DOHH2 (cell line): ENCODE measurements around the gene RAPGEF1.

Experiments used
- H3F3A ChIP-seq: fragments of 200-600 bp; sonication (generic), shearing (Covaris generic); 2 replicates; pipeline ENCODE4 v1.6.0; 2016; ENCODE audit warnings: antibody characterized with exemption, mild to moderate bottlenecking; ENCODE audit not compliant: control insufficient read depth, insufficient read depth
- H3K27ac ChIP-seq: fragments of 200-600 bp; sonication (generic); 2 replicates; pipeline ENCODE4 v1.5.1; 2014; ENCODE audit warnings: low read depth, mild to moderate bottlenecking, low read length, moderate library complexity
- H3K27me3 ChIP-seq: fragments of 200-600 bp; sonication (generic); 2 replicates; pipeline ENCODE4 v1.6.1; 2014; ENCODE audit warnings: mild to moderate bottlenecking, low read length, mixed read lengths; ENCODE audit not compliant: control insufficient read depth
- H3K36me3 ChIP-seq: fragments of 200-600 bp; sonication (generic); 2 replicates; pipeline ENCODE4 v1.6.1; 2014; ENCODE audit warnings: mild to moderate bottlenecking, low read length, moderate library complexity, mixed read lengths; ENCODE audit not compliant: control insufficient read depth
- H3K4me1 ChIP-seq: fragments of 200-600 bp; sonication (generic); 2 replicates; pipeline ENCODE4 v1.6.1; 2014; ENCODE audit warnings: mild to moderate bottlenecking, low read length, mixed read lengths; ENCODE audit not compliant: control insufficient read depth
- H3K4me2 ChIP-seq: fragments of 200-600 bp; sonication (generic); 2 replicates; pipeline ENCODE4 v1.6.0; 2014; ENCODE audit warnings: mild to moderate bottlenecking, low read length, moderate library complexity
- H3K4me3 ChIP-seq: fragments of 200-600 bp; sonication (generic); 2 replicates; pipeline ENCODE4 v1.5.1; 2014; ENCODE audit warnings: mild to moderate bottlenecking, low read length, mixed read lengths
- H3K79me2 ChIP-seq: fragments of 200-600 bp; sonication (generic); 2 replicates; pipeline ENCODE4 v1.6.1; 2014; ENCODE audit warnings: mild to moderate bottlenecking, low read length, mixed read lengths; ENCODE audit not compliant: control insufficient read depth
- H3K9me2 ChIP-seq: fragments of 200-600 bp; sonication (generic); replicated peaks from 2 replicates; pipeline ENCODE4 v1.6.1; 2014; ENCODE audit warnings: mild to moderate bottlenecking, low read length, mixed read lengths; ENCODE audit not compliant: control insufficient read depth
- H3K9me3 ChIP-seq: fragments of 200-600 bp; sonication (generic); 2 replicates; pipeline ENCODE4 v1.6.1; 2014; ENCODE audit warnings: antibody characterized with exemption, low read length, mixed read lengths; ENCODE audit not compliant: control insufficient read depth, insufficient read depth
- H4K20me1 ChIP-seq: fragments of 200-600 bp; sonication (generic); 2 replicates; pipeline ENCODE4 v1.6.0; 2014; ENCODE audit warnings: low read depth, mild to moderate bottlenecking, antibody characterized with exemption, low read length, moderate library complexity; ENCODE audit not compliant: control insufficient read depth, insufficient read depth
- EZH2phosphoT487 ChIP-seq: fragments of 200-600 bp; sonication (generic); IDR thresholded peaks from 2 replicates; pipeline ENCODE4 v1.6.1; 2017; ENCODE audit warnings: borderline replicate concordance, mild to moderate bottlenecking, antibody characterized with exemption, low read length, moderate library complexity, mixed read lengths
- TF ChIP-seq, protein P1 (sequence below): fragments of 200-600 bp; sonication (generic); IDR thresholded peaks from one replicate; pipeline ENCODE4 v1.5.1; 2014; ENCODE audit warnings: antibody characterized with exemption, mild to moderate bottlenecking, low read depth, low read length; ENCODE audit not compliant: poor library complexity, severe bottlenecking

Gene RAPGEF1

GRCh38 chr9:131703697-131704096, 36.2 kb downstream of the RAPGEF1 start:
- Histone ChIP-seq H3K36me3 (peaks cover 14% of the 10 kb centered on the region), H3K4me2 (no peak overlapping the region), H3K4me3 (no peak overlapping the region), H3K9me3 (no peaks in the 10 kb centered on the region), H3K4me1 (peaks cover 93% of the 10 kb centered on the region), H3F3A (no peaks in the 10 kb centered on the region), H3K9me2 (no peaks in the 10 kb centered on the region), H4K20me1 (peaks cover 46% of the 10 kb centered on the region), H3K27me3 (no peaks in the 10 kb centered on the region), H3K79me2 (peaks cover 99% of the 10 kb centered on the region), H3K27ac (no peak overlapping the region)
- no peak for TF ChIP-seq EZH2phosphoT487
- TF ChIP-seq, protein P1, sequence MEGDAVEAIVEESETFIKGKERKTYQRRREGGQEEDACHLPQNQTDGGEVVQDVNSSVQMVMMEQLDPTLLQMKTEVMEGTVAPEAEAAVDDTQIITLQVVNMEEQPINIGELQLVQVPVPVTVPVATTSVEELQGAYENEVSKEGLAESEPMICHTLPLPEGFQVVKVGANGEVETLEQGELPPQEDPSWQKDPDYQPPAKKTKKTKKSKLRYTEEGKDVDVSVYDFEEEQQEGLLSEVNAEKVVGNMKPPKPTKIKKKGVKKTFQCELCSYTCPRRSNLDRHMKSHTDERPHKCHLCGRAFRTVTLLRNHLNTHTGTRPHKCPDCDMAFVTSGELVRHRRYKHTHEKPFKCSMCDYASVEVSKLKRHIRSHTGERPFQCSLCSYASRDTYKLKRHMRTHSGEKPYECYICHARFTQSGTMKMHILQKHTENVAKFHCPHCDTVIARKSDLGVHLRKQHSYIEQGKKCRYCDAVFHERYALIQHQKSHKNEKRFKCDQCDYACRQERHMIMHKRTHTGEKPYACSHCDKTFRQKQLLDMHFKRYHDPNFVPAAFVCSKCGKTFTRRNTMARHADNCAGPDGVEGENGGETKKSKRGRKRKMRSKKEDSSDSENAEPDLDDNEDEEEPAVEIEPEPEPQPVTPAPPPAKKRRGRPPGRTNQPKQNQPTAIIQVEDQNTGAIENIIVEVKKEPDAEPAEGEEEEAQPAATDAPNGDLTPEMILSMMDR = no peak

- no peaks in the 10 kb centered on the region for H3K27me3 ChIP-seq
- peaks cover 93% of the 10 kb centered on the region for H3K4me1 ChIP-seq
- peaks cover 10% of the 10 kb centered on the region for H3K36me3 ChIP-seq
- TF ChIP-seq EZH2phosphoT487 = no peak
- TF ChIP-seq, protein P1 = no peak
- no peaks in the 10 kb centered on the region for H3K9me2 ChIP-seq
- no peaks in the 10 kb centered on the region for H3F3A ChIP-seq
- H3K9me3 ChIP-seq = no peaks in the 10 kb centered on the region
- H3K4me2 ChIP-seq = no peak overlapping the region
- H4K20me1 ChIP-seq = peaks cover 42% of the 10 kb centered on the region
- H3K4me3 ChIP-seq = no peak overlapping the region
- H3K27ac ChIP-seq = no peak overlapping the region
- H3K79me2 ChIP-seq = peaks cover 99% of the 10 kb centered on the region
Measured at GRCh38 chr9:131702911-131703310, 37.0 kb downstream of the RAPGEF1 start.

GRCh38 chr9:131701789-131702337, 38.0 kb downstream of the RAPGEF1 start:
- Histone ChIP-seq H3K4me3 (no peak overlapping the region), H3K79me2 (peaks cover 99% of the 10 kb centered on the region), H3K4me1 (peaks cover 93% of the 10 kb centered on the region), H3K4me2 (no peak overlapping the region), H3K27ac (no peak overlapping the region), H3F3A (no peaks in the 10 kb centered on the region), H3K9me2 (no peaks in the 10 kb centered on the region), H4K20me1 (peaks cover 41% of the 10 kb centered on the region), H3K9me3 (no peaks in the 10 kb centered on the region), H3K27me3 (no peaks in the 10 kb centered on the region), H3K36me3 (peaks cover 7% of the 10 kb centered on the region)
- TF ChIP-seq, protein P1 = no peak
- no peak for TF ChIP-seq EZH2phosphoT487
